Activated naive CD4-positive, alpha-beta T cell (primary cell): ENCODE data around the gene USP17L26.
"Not testable (repeated sequence)": the region's sequence is repeated elsewhere in the genome, so short reads cannot be mapped to it uniquely, and the experiment has no call there.

Source experiments
- DNase-seq, 4 experiments: peaks; one replicate each; lab custom pipeline; 2025; lab: John Stamatoyannopoulos, UW

The USP17L26 gene, protein sequence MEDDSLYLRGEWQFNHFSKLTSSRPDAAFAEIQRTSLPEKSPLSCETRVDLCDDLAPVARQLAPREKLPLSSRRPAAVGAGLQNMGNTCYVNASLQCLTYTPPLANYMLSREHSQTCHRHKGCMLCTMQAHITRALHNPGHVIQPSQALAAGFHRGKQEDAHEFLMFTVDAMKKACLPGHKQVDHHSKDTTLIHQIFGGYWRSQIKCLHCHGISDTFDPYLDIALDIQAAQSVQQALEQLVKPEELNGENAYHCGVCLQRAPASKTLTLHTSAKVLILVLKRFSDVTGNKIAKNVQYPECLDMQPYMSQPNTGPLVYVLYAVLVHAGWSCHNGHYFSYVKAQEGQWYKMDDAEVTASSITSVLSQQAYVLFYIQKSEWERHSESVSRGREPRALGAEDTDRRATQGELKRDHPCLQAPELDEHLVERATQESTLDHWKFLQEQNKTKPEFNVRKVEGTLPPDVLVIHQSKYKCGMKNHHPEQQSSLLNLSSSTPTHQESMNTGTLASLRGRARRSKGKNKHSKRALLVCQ

DNA sequence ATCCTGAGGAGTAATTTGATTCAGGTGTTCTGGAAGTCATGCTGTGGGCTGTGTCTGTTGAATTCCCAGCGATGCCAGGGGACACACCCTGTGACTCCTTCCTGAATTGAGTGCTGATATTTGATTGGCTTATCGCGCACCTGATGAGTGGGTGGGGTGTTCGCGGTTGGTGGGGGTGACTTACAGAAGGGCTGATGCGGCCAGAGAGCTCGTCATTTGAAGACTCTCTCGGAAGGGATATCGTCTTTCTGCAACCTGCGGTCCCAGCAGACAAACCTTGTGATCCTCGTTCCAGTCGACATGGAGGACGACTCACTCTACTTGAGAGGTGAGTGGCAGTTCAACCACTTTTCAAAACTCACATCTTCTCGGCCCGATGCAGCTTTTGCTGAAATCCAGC lies at the start of gene USP17L26:
USP17L26 (plus strand) TSS at position 301 of the 400 bp plus-strand sequence; CDS start at position 301, 0 bp downstream.
- not testable (repeated sequence) for DNase-seq

DNA sequence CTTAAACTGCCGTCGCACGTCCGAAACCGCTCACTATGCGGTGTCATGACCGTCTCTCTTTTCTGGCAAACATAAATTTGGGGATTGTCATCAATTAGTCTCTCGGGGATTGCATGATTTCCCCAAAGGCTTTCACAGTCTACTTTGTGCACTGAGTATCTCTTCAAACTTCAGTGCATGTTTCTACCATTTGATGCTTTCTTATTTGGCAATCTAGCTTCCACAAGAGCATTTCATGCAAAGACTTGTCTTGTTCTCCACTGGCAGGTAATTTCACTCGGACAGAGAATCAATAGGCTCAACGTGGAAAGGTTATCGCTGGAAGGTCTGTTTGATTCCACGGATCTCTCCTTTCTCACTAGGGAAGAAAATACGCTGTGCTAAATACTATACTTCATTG lies 10.3 kb upstream of the USP17L26 start:
- DNase-seq, result not testable (repeated sequence)

DNA sequence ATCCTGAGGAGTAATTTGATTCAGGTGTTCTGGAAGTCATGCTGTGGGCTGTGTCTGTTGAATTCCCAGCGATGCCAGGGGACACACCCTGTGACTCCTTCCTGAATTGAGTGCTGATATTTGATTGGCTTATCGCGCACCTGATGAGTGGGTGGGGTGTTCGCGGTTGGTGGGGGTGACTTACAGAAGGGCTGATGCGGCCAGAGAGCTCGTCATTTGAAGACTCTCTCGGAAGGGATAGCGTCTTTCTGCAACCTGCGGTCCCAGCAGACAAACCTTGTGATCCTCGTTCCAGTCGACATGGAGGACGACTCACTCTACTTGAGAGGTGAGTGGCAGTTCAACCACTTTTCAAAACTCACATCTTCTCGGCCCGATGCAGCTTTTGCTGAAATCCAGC lies 9.6 kb upstream of the USP17L26 start, which contains the start of gene USP17L24:
USP17L24 (plus strand) TSS at position 301 of the 400 bp plus-strand sequence; CDS start at position 301, 0 bp downstream.
- DNase-seq, result not testable (repeated sequence)

DNA sequence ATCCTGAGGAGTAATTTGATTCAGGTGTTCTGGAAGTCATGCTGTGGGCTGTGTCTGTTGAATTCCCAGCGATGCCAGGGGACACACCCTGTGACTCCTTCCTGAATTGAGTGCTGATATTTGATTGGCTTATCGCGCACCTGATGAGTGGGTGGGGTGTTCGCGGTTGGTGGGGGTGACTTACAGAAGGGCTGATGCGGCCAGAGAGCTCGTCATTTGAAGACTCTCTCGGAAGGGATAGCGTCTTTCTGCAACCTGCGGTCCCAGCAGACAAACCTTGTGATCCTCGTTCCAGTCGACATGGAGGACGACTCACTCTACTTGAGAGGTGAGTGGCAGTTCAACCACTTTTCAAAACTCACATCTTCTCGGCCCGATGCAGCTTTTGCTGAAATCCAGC lies 4.8 kb upstream of the USP17L26 start, which contains the start of gene USP17L25:
USP17L25 (plus strand) TSS at position 301 of the 400 bp plus-strand sequence; CDS start at position 301, 0 bp downstream.
- DNase-seq, result not testable (repeated sequence)

DNA sequence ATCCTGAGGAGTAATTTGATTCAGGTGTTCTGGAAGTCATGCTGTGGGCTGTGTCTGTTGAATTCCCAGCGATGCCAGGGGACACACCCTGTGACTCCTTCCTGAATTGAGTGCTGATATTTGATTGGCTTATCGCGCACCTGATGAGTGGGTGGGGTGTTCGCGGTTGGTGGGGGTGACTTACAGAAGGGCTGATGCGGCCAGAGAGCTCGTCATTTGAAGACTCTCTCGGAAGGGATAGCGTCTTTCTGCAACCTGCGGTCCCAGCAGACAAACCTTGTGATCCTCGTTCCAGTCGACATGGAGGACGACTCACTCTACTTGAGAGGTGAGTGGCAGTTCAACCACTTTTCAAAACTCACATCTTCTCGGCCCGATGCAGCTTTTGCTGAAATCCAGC lies 4.6 kb downstream of the USP17L26 start, which contains the start of gene USP17L5:
USP17L5 (plus strand) TSS at position 301 of the 400 bp plus-strand sequence; CDS start at position 301, 0 bp downstream.
- DNase-seq, result not testable (repeated sequence)

DNA sequence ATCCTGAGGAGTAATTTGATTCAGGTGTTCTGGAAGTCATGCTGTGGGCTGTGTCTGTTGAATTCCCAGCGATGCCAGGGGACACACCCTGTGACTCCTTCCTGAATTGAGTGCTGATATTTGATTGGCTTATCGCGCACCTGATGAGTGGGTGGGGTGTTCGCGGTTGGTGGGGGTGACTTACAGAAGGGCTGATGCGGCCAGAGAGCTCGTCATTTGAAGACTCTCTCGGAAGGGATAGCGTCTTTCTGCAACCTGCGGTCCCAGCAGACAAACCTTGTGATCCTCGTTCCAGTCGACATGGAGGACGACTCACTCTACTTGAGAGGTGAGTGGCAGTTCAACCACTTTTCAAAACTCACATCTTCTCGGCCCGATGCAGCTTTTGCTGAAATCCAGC lies 9.4 kb downstream of the USP17L26 start, which contains the start of gene USP17L27:
USP17L27 (plus strand) TSS at position 301 of the 400 bp plus-strand sequence; CDS start at position 301, 0 bp downstream.
- DNase-seq, result not testable (repeated sequence)

DNA sequence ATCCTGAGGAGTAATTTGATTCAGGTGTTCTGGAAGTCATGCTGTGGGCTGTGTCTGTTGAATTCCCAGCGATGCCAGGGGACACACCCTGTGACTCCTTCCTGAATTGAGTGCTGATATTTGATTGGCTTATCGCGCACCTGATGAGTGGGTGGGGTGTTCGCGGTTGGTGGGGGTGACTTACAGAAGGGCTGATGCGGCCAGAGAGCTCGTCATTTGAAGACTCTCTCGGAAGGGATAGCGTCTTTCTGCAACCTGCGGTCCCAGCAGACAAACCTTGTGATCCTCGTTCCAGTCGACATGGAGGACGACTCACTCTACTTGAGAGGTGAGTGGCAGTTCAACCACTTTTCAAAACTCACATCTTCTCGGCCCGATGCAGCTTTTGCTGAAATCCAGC lies 14.1 kb downstream of the USP17L26 start, which contains the start of gene USP17L28:
USP17L28 (plus strand) TSS at position 301 of the 400 bp plus-strand sequence; CDS start at position 301, 0 bp downstream.
- not testable (repeated sequence) for DNase-seq

DNA sequence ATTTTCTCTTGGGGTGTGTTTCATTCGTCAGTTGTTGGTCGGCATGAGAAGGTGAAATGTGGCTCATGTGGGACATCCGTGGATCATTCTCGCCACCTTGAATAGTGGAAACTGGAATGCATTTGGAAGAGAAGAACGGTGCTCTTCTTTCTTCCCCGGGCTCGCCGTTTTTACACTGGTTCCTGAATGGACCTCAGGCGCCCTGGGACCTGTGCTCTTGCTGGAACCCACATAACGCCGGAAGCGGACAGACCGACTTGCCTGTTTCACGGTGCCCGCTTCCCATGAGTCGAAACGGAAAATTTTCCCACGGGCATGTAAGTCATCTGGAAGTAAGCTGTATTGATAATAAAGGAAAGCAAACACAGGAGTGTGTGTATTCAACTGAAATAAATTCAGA lies 16.4 kb downstream of the USP17L26 start:
- not testable (repeated sequence) for DNase-seq

DNA sequence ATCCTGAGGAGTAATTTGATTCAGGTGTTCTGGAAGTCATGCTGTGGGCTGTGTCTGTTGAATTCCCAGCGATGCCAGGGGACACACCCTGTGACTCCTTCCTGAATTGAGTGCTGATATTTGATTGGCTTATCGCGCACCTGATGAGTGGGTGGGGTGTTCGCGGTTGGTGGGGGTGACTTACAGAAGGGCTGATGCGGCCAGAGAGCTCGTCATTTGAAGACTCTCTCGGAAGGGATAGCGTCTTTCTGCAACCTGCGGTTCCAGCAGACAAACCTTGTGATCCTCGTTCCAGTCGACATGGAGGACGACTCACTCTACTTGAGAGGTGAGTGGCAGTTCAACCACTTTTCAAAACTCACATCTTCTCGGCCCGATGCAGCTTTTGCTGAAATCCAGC lies 18.9 kb downstream of the USP17L26 start, which contains the start of gene USP17L29:
USP17L29 (plus strand) TSS at position 301 of the 400 bp plus-strand sequence; CDS start at position 301, 0 bp downstream.
- DNase-seq, result not testable (repeated sequence)

DNA sequence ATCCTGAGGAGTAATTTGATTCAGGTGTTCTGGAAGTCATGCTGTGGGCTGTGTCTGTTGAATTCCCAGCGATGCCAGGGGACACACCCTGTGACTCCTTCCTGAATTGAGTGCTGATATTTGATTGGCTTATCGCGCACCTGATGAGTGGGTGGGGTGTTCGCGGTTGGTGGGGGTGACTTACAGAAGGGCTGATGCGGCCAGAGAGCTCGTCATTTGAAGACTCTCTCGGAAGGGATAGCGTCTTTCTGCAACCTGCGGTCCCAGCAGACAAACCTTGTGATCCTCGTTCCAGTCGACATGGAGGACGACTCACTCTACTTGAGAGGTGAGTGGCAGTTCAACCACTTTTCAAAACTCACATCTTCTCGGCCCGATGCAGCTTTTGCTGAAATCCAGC lies 28.4 kb downstream of the USP17L26 start, which contains the start of gene USP17L30:
USP17L30 (plus strand) TSS at position 301 of the 400 bp plus-strand sequence; CDS start at position 301, 0 bp downstream.
- DNase-seq, result not testable (repeated sequence)

DNA sequence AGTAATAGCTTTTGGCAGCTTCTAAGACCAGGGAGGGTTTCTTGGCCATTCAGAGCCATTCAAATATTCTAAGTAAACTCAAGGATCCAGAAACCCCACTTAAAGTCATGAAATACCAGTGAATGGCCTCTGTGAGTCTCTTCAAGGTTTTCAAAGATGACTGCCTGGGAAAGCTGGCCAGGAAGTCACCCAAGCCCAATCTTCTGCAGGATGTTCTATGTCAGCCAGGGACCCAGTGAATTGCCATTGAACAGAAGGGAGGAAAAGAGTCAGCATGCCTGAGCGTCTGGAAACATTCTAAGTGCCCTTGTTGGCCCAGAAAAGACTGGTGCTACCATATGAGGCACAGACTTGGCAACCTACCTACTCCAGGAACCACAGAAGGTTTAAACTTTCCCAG lies 45.4 kb downstream of the USP17L26 start:
- DNase-seq, result not testable (repeated sequence)

DNA sequence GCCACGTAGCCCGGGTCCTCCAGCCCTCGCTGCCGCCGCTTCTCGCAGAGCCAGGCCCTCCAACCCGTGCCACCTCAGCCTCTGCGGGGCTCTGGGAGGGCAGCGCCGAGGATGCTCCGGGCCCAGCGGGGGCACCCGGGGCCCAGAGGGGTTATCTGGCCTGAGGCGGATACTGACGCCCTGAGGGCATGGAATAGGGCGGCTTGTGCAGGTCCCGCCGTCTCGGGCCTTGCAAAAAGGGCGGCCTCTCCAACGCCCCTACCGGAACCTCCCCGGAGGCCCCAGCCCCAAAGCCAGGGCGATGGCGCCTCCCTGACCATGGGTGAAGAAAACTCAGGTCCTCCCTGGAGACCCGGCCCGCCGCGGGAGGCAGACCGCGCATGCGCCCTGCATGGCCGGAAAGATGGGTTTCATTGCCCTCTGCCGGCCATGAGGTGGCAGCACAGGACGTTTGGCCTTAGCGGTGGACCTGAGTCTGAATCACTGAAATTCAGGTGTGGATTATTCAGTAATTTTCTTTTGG lies 46.6 kb downstream of the USP17L26 start:
- peak in 1 of 4 experiments; percentile 33 for DNase-seq

DNA sequence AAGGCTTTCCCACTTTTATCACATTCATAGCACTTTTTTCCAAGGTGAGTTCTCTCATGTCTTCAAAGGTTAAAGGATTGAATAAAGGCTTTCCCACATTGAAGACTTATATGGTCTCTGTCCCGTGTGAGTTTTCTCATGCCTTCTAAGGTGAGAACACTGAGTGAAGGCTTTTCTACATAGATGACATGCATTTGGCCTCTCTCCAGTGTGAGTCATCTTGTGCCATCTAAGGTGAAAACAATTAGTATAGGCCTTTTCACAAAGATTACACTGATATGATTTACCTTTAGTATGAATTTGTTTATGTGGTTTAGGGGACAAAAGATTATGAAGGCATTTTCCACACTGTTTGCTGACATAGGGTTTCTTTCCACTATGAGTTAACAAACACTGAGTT lies 49.7 kb downstream of the USP17L26 start:
- no peak for DNase-seq
